Iris pigment epithelial cell (primary cell): Measurements from ENCODE around the gene DOK3.
A peak's percentile ranks its signal among the peaks of the same experiment; 100 is the strongest.

Experiments
- DNase-seq: peaks from one replicate; pipeline ENCODE4 v3.0.0-alpha.2; 2011; ENCODE audit warnings: low read depth

DOK3 gene, protein sequence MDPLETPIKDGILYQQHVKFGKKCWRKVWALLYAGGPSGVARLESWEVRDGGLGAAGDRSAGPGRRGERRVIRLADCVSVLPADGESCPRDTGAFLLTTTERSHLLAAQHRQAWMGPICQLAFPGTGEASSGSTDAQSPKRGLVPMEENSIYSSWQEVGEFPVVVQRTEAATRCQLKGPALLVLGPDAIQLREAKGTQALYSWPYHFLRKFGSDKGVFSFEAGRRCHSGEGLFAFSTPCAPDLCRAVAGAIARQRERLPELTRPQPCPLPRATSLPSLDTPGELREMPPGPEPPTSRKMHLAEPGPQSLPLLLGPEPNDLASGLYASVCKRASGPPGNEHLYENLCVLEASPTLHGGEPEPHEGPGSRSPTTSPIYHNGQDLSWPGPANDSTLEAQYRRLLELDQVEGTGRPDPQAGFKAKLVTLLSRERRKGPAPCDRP

DNA sequence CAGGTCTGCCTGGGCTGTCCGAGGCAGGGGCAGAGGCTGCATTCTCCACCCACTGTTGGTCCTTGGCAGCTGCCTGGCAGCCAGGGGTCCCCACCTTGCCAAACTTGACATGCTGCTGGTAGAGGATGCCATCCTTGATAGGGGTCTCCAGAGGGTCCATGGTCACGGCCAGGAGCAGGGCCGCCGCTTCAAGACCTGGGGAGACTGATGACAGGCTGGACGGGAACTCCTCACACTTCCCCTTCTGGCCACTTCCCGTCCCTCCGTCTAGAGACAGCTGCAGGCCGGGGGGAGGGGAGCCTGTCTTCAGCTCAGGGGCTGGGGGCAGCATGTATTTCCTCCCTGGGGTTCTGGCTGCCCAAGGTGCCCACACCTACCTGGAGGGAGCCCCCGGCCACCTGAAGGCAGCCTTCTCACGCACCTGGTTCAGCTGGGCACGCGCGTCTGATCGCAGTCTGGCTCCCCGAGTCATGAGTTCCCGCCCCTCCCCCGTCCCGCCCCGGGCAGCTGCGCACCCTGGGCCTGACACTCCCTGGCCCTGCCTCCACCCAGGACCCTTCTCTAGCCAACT lies at the start of gene DOK3:
Gene DOK3, minus strand, starts transcription at position 446 of the 571 bp plus-strand sequence. Its CDS starts 286 bp downstream, at position 160.
- no peak for DNase-seq

DNA sequence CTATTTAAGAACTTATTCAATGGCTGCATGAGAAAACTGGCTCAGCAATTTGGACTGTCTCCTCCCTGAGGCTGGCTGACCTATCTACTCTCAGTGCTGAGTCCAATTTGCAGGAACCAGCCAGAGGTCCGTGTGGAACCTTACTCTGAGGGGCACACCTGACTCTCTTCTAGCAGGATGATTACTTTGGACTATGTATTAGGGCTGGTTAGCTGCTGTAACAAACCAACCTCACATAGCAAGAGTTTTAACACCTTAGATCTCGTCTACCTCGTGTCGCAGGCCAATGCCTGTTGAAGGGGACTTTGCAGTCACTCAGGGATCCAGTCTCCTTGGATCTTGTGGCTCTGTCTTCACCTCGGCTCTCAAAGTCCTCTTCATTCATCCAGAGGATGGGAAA lies 48.2 kb upstream of the DOK3 start:
- DNase-seq = no peak

DNA sequence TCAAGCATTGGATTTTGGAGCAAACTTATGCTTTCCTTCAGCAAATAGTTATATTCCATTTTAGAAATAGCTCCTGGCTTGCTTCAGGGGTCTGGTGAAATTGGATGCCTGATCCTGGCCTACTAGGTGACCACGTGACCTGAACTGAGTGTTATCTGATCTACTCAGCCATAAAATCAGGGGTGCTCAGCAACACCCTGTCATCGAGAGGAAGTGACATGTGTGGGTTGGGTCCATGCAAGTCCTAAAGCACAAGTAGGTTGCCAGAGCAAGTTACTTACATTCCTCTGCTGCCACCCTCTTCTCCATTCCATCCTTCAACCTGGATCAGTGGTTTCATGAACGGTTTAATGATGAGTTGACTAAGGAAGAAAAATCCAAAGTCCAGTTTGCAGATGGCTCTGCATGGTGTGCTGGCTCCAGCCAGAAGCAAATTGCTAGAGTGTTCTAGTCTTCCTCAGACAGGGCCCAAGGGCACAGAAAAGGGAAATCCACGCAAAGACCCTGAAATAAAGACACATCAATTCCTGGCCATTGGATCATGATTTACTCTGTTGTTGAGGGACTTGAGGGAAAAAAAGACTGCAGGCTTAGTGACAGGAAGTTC lies 47.5 kb upstream of the DOK3 start:
- no peak for DNase-seq

DNA sequence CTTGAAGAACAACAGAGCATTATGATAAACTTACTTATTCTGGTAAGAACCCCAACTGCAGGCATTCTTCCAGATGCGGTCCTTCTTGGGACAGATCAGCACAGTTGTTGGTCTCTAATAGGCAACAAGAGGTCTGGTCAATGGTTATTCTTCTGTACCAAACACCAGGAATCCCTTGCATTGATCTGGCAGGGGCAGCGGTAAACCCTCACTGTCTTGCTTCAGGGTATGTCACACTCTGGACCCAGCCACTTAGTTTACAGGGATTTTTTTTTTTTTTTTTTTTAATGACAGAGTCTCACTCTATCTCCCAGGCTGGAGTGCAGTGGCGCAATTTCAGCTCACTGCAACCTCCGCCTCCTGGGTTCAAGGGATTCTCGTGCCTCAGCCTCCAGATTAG lies 46.0 kb upstream of the DOK3 start:
- no peak for DNase-seq

DNA sequence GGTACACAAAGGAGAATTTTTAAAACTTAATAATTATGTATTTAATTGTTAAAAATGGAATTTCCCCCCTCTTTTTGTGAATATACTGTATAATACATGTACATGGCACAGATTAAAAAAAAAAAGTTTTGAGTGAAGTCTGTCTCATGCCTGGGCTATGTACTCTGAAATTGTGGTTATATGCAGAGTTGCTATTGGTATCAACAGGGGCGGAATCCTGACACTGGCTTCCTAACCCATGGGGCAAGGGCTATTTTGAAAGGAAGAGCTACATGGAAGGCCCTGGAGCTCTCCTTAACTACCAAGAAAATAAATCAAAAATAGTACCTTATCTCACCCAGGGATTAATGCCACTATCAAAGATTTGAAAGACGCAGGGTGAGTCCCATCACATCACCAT lies 45.6 kb upstream of the DOK3 start:
- DNase-seq = no peak

DNA sequence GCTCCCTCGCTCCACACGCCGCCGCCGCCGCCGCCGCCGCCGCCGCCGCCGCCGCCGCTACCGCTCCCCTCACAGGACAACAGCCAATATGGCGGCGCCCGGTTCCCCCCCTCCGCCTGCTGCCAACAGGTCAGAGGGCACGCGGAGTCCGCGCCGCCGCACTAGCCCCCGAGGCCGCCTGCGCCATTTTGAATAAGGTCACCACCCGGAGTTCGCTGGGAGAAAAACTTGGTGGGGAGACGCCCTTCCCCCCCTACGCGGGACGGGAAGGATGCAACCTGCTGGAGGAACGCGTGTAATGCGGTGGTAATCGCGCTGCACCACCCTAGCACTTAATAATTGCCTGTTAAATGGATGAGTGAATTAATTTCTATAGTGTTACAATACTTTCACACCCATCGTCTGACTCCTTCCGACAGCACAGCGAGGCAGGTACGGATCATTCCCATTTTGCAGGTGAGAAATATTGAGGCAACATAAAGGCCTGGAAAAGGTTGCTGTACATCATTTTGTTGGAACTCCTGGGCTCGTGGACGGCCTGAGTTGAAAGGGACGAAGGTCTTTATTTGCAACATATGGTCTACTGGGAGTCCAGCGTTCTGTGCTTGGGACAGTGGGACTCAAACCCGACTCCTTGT lies 45.0 kb upstream of the DOK3 start, which contains the start of gene FAM193B:
Gene FAM193B, minus strand, starts transcription at position 90 of the 638 bp plus-strand sequence. CDS start 105 bp downstream, outside the sequence.
- DNase-seq = peak; percentile 92

DNA sequence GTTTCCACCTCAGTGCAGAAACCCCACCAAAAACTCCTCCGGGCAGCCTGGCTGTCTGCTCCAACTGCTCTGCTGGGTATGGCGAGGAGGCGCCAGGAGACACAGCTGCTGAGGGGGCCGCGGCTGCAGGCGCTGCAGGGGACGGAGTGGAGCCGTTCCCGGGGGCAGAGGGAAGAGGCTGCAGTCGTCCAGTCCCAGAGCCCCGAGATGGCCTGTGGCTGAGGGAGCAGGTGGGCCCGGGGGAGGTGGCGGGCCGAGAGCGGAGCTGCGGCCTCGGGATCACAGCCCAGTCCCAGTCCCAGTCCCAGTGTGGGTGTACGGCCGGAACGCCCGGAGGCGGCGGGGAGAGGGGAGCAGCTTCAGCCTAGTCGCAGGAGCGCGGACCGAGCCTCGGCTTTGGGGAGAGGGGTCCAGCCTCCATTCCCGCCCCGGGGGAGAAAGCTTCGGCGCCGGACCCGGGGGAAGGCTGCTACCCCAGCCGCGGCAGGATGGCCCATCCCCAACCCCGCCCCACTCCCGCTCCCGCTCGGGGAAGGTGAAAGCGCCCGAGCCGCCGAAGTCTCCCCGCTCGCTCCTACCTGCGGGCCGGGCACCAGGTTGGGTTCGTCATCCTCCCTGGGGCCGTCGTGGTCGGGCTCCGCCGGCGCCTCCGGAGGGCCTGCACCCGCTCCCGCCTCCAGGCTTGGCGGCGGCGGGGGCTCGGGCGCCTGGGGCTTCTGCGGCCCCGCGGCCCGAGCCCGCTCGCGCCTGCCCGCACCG lies 44.2 kb upstream of the DOK3 start:
- peak; percentile 26 for DNase-seq

DNA sequence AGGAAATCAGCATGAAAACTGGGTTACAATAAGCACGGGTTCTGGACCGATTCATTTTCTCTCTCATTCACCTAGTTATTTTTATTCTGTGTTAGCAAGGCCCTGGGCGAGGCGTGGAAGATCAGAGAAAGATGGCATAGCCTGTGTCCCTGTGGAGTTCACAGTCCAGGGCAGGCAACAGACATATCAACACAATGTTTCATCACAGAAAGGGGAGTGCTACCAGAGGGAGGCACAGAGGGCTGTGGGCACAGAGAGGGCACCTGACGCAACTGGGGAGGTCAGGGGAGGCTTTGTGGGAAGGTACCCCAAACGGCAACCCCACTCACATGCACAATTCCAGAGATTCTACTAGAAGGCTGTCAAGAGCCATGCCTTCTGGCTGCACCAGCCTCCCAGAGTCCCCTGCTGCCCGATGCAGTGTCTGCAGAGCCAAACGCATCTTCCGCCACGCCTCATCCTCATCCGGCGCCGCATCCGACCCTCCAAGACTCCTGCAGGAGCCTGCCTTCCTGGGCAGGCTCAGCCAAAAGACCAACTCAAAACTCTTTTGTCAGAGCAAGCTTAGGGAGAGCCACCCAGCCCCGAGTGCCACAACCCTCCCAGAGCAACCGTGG lies 43.3 kb upstream of the DOK3 start:
- DNase-seq = peak; percentile 28

DNA sequence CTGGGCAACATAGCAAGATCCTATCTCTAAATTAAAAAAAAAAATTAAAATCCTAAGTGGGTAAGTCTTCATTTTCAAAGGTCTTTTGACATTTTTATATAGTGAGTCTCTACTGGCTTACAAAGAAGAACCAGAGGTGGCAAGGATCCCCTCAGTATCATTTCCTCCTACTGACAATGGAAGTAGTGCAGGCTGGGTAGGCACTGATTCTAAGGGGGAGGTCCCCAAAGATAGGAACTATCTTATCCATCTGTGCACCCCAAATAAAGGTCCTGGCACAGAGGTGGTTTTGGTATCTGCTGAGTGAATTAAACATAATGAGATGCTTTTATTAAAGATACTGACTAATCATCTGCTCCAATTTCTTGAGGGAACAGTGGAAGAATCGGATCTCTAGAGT lies 40.5 kb upstream of the DOK3 start:
- no peak for DNase-seq

DNA sequence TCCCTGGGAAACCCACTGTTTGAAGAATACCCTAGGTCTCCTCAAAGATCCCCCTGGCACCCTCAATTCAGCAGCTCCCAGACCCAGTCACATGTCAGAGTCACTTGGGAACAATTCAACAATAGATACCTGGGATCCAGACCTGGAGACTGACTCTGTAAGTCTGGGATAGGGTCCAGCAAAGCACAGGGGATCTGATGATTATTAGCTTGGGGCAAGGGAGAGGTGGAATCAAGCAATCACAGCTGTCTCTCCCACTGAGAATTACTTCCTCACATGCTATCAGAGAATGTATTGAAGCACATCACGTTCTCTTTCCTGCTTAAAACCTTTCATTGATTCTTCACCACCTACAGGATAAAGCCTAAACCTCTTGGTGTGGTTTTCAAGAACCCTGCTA lies 38.9 kb upstream of the DOK3 start:
- DNase-seq = no peak

DNA sequence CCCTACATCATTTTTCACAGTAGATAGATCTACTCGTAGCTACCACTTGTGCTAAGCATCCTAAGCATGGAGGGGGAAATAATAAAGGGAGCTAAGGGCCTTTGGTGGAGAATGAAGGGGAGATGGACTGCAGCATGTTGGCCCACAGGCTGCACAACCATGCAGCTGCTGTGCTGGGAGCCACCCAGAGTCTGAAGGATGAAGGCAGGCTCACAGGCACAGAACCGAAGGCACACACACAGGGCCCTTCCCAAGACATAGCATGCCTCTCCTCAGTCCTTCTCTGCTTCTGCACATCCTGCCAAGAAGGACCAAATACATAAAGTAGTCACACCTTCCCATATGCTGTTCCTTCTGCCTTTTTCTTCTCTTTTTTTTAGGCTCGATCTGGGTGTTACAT lies 38.1 kb upstream of the DOK3 start:
- no peak for DNase-seq

DNA sequence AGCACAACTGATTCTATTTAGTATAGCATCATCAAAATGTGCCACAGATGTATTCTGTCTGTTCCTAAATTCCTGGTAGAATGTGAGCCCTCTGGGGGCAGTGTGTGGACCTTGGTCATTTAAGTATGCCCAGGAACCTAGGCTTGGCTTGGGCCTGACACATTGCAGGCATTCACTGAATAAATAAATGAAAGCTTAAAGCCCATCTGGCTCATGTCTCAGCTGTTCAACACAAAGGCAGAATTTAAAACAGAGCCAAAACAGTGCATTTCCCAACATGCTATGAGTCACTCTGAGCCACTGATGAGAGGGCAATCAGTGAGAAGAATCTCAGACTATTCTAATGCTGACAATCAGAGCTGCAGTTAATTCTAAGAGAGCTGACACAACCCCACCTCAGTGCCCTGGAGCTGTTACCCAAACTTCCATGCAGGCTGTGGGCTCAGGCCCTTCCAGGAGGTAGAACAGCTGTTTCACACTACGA lies 36.7 kb upstream of the DOK3 start:
- DNase-seq = peak; percentile 98

DNA sequence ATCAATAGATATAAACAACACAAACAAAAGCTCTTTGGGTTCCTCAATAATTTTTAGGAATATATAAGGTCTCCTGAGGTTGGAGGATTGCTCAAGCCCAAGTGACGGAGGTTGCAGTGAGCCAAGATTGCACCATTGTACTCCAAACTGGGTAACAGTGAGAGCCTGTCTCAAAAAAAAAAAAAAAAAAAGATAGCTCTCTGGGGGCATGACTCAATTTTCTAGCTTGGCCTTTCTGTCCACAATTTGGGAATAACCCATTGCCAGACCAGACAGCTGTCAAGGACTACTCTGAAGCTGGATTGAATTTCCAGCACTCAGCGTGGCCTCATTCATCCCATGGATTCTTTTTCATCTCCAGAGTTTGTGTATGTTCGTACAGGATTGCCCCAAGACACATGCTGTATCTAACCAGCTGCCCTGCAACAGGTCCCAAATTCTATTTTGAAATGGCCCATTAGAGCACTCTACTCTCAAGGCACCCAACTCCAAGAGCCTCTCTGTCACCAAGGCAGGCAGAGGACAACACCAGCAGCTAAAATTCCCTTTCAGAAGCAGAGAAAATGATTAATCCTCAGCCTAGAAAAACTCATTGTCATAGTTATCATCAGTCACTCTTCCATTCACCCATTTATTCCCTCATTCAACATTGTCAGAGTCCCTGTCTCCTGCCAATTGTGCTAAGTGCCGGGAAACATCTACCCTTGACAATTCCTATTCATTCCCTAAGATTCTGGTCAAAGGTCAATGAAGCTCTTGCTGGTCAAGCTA lies 36.0 kb upstream of the DOK3 start:
- DNase-seq = peak; percentile 89

DNA sequence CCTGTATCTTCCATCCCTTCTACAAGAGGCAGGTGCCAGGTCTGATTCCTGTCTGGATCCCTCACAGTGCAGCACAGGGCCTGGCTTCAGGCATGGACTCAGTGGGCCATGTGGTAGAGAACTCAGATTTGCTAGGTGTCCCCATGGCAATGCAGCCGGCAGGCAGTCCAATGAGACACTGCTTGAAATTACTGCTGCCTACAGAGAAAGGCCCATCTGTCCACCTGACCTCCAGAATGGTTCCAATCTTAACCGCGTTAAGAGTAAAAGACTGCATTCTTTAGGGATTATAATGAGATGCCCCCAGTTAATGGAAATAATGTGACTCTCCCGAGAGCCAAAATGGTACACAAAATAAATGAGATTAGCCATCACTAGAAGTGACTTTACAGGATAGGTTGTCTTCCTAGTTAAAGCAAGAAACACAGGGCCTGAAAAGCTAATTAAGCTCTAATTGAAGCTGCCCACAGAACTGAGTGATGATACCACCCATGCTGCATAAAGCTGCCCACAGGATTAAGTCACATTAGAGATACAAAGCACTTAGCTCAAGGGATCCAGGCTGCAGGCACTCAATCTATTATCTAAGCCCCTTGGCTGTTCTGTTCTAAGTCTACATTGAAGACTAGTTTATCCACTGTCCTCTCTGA lies 33.3 kb upstream of the DOK3 start:
- DNase-seq = no peak

DNA sequence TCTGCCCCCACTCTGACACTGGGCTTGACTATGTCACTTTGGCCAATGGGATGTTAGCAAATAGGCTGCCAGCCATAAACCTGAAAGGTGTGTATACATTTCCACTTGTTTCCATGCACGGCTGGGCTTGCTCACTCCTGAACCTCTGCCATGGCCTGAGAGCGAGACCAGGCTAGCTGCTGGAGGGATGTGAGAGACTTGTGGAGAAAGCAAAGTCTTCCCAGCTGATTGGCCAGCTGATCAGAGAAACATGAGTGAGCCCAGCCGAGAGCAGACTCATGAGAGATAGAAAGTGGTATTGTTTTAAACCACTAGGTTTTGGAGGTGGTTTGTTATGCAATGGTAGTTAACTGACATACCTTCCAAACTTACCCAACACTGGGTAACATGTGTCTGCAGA lies 30.8 kb upstream of the DOK3 start:
- DNase-seq = peak; percentile 30

DNA sequence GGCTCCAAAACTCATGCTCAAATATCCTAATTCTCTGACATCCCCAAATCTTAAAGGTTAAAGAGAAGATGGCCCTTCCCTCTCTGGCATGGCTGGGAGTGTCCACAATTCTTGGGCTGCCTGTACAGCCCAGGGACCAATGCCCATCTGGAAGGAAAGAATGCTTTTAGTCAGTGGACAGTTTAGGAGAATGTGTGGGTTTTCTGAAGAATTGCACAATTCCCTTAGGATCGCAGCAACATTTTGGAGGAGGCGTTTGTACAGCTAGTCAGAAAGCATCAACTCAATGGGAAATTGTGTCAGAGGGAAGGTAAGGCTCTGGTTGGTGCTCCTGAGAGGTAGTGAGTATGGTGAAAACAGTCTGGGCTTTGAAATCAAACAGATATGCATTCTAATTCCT lies 29.8 kb upstream of the DOK3 start:
- peak; percentile 65 for DNase-seq

DNA sequence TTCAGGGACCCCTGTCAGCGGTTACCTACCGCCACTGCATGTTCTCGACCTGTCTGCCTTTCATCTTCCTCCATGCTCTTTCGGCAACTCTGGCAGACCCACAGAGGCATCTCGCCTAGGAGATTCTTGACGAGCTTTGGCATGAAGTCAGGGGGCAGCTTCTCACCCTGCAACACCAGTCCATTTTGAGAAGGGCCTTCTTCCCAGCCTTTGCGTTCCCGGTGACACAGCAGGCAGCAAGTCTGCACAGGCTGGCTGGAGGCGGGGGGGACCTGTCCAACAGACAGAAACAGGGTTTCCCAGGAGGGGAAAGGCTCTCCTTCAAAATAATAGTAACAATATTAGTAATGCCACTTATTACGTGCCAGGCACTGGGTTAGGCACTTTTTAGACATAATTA lies 29.2 kb upstream of the DOK3 start:
- no peak for DNase-seq

DNA sequence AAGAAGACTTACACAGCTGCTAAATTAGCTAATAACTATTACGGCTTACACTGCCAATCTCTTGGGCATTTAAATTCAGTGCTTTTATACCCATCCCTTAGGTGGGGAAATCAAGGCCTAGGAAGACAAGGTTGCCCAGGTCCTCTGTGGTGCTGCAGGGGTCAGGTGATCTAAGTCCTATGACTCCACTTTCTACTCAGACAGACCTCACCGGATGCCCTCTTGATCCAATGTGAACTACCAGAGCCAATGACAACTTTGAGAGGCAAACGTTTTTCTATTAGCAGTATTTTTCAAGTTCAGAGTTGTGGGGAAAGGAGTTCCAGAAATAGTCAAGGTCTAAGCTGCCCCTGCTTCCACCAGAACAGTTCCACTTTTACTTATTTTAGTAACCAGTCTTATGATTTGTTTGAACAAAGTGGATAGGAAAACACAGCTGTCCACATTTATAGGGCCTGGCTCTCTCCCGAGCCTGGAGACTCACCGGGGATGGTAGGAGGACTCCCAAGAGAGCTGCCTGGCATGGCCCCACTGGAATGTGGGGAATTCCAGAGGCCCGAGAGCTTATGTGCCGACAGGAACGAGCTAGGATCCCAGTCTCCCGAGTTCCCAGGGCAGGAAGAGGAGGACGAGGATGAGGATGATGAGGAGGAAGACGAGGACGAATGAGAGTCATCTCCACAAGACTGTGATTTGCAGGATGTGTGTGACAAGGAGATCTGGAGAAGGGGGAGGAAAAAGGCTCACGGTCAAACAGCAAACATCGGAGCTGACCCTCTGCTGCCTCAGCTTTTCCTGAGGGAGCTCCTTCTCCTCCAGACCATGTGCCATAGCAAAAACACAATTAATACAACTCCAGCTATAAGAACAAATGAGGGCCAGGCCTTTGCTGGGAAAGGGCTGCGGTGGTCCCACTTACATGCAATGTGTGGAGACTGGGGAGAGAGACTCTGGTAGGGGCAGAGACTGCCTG lies 28.0 kb upstream of the DOK3 start:
- peak; percentile 69 for DNase-seq

DNA sequence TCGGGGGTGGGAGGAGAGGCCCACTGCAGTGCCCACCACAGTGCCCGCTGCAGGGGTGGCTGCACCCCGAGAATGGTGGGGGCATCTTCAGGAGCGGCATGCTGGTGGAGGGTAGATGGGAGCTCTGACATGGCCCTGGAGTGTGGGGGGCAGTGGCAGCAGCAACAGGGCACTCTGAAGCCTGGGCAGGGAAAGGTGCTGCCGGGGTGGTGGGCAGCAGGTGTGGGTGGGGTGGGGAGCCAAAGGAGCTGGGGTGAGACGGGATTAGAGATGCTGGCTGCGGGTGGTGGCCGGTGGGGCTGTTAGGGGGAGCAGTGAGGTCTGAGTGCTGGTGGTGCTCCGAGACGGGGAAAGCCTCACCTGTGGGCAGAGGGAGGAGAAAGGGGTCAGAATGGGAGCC lies 26.8 kb upstream of the DOK3 start:
- no peak for DNase-seq
